ENCODE results near the gene DRD2. TPM values are rescaled to one million over a fixed set of nuclear protein-coding genes. Genes with fewer than 3 reads are reported as not detected.

Gene DRD2
- total and polyA plus RNA-seq, 4 donors = not detected

DNA sequence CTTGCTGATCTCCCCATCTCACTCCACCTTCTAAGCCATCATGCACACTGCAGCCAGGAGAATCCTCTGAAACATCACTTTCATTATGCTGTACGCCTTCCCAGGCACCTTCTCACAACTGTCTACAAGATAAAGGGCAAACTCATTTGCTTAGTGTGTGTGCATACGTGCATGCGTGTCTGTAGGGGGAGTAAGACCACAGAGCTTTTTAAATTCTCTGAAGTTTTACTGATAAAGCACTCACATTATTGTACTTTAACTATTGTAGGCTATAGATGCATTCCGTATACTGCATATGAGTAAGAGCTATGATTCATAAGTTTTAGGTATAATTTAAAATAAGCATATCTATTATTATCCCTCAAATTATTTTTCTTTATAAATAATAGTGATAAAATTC lies 102.9 kb downstream of the DRD2 start:
- peaks cover 0 to 4% (median 1%) of the 10 kb centered on the region in 4 donors for H3K36me3 ChIP-seq (ENCODE audit: control insufficient read depth in 4 of 4, insufficient read depth in 3 of 4, low read depth in 1 of 4, low read length in 3 of 4)
- no peak overlapping the region for H3K4me3 ChIP-seq (ENCODE audit: low read depth in 1 of 3, low read length in 3 of 3)
- no peaks in the 10 kb centered on the region for H3K27me3 ChIP-seq (ENCODE audit: control insufficient read depth in 4 of 4, insufficient read depth in 4 of 4, low read length in 3 of 4)
- 92% methylated on average over 4 of the region's 4 CpGs for WGBS
- TF ChIP-seq, protein P1, sequence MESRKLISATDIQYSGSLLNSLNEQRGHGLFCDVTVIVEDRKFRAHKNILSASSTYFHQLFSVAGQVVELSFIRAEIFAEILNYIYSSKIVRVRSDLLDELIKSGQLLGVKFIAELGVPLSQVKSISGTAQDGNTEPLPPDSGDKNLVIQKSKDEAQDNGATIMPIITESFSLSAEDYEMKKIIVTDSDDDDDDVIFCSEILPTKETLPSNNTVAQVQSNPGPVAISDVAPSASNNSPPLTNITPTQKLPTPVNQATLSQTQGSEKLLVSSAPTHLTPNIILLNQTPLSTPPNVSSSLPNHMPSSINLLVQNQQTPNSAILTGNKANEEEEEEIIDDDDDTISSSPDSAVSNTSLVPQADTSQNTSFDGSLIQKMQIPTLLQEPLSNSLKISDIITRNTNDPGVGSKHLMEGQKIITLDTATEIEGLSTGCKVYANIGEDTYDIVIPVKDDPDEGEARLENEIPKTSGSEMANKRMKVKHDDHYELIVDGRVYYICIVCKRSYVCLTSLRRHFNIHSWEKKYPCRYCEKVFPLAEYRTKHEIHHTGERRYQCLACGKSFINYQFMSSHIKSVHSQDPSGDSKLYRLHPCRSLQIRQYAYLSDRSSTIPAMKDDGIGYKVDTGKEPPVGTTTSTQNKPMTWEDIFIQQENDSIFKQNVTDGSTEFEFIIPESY (IDR thresholded peaks at IDR 0.05) = no peak
- TF ChIP-seq HNF4A (conservative IDR thresholded peaks at IDR 0.05) (no peak), FOXA1 (IDR thresholded peaks at IDR 0.05) (no peak), TAF1 (conservative IDR thresholded peaks at IDR 0.05) (no peak), GABPA (IDR thresholded peaks at IDR 0.05 in 1 of 2, conservative IDR thresholded peaks at IDR 0.05 in 1 of 2) (no peak), FOXA2 (IDR thresholded peaks at IDR 0.05) (no peak), RXRA (IDR thresholded peaks at IDR 0.05) (no peak), RAD21 (IDR thresholded peaks at IDR 0.05) (no peak), YY1 (IDR thresholded peaks at IDR 0.05) (no peak), HNF4G (IDR thresholded peaks at IDR 0.05) (no peak)
- TF ChIP-seq, protein P2, sequence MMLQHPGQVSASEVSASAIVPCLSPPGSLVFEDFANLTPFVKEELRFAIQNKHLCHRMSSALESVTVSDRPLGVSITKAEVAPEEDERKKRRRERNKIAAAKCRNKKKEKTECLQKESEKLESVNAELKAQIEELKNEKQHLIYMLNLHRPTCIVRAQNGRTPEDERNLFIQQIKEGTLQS (IDR thresholded peaks at IDR 0.05) = no peak
- TF ChIP-seq, protein P3, sequence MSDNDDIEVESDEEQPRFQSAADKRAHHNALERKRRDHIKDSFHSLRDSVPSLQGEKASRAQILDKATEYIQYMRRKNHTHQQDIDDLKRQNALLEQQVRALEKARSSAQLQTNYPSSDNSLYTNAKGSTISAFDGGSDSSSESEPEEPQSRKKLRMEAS (IDR thresholded peaks at IDR 0.05) = no peak
- H3K9me3 ChIP-seq (ENCODE audit: control insufficient read depth in 4 of 4, low read length in 3 of 4) = no peaks in the 10 kb centered on the region
- H3K9ac ChIP-seq (ENCODE audit: low read depth in 1 of 2, low read length in 2 of 2) = no peak overlapping the region
- no peak overlapping the region for H3K27ac ChIP-seq (ENCODE audit: low read depth in 1 of 2, low read length in 2 of 2)
- no peak for DNase-seq (ENCODE audit: low spot score)
- no peaks in the 10 kb centered on the region for H3K4me1 ChIP-seq (ENCODE audit: control insufficient read depth in 4 of 4, insufficient read depth in 4 of 4, low read length in 3 of 4)

- peaks cover 0 to 6% (median 1%) of the 10 kb centered on the region in 4 donors for H3K36me3 ChIP-seq (ENCODE audit: control insufficient read depth in 4 of 4, insufficient read depth in 3 of 4, low read depth in 1 of 4, low read length in 3 of 4)
- no peak overlapping the region for H3K27ac ChIP-seq (ENCODE audit: low read depth in 1 of 2, low read length in 2 of 2)
- H3K4me1 ChIP-seq (ENCODE audit: control insufficient read depth in 4 of 4, insufficient read depth in 4 of 4, low read length in 3 of 4) = no peaks in the 10 kb centered on the region
- H3K9ac ChIP-seq (ENCODE audit: low read depth in 1 of 2, low read length in 2 of 2) = no peak overlapping the region
- no peak for DNase-seq (ENCODE audit: low spot score)
- no peaks in the 10 kb centered on the region for H3K27me3 ChIP-seq (ENCODE audit: control insufficient read depth in 4 of 4, insufficient read depth in 4 of 4, low read length in 3 of 4)
- WGBS = 84% methylated on average over 5 of the region's 5 CpGs
- H3K4me3 ChIP-seq (ENCODE audit: low read depth in 1 of 3, low read length in 3 of 3) = no peak overlapping the region
- TF ChIP-seq NR2F2 (IDR thresholded peaks at IDR 0.05) (no peak), TAF1 (conservative IDR thresholded peaks at IDR 0.05) (no peak), FOXA1 (IDR thresholded peaks at IDR 0.05) (no peak), YY1 (IDR thresholded peaks at IDR 0.05) (no peak), HNF4A (conservative IDR thresholded peaks at IDR 0.05) (no peak), HNF4G (IDR thresholded peaks at IDR 0.05) (no peak), GABPA (IDR thresholded peaks at IDR 0.05 in 1 of 2, conservative IDR thresholded peaks at IDR 0.05 in 1 of 2) (no peak), EGR1 (IDR thresholded peaks at IDR 0.05; ENCODE audit: low read depth in 2 of 2) (no peak), FOXA2 (IDR thresholded peaks at IDR 0.05) (no peak), SP1 (IDR thresholded peaks at IDR 0.05) (no peak), JUND (IDR thresholded peaks at IDR 0.05) (no peak)
- TF ChIP-seq, protein P2 (IDR thresholded peaks at IDR 0.05) = no peak
- TF ChIP-seq, protein P3 (IDR thresholded peaks at IDR 0.05) = no peak
- TF ChIP-seq, protein P1 (IDR thresholded peaks at IDR 0.05) = no peak
- TF ChIP-seq, protein P4, sequence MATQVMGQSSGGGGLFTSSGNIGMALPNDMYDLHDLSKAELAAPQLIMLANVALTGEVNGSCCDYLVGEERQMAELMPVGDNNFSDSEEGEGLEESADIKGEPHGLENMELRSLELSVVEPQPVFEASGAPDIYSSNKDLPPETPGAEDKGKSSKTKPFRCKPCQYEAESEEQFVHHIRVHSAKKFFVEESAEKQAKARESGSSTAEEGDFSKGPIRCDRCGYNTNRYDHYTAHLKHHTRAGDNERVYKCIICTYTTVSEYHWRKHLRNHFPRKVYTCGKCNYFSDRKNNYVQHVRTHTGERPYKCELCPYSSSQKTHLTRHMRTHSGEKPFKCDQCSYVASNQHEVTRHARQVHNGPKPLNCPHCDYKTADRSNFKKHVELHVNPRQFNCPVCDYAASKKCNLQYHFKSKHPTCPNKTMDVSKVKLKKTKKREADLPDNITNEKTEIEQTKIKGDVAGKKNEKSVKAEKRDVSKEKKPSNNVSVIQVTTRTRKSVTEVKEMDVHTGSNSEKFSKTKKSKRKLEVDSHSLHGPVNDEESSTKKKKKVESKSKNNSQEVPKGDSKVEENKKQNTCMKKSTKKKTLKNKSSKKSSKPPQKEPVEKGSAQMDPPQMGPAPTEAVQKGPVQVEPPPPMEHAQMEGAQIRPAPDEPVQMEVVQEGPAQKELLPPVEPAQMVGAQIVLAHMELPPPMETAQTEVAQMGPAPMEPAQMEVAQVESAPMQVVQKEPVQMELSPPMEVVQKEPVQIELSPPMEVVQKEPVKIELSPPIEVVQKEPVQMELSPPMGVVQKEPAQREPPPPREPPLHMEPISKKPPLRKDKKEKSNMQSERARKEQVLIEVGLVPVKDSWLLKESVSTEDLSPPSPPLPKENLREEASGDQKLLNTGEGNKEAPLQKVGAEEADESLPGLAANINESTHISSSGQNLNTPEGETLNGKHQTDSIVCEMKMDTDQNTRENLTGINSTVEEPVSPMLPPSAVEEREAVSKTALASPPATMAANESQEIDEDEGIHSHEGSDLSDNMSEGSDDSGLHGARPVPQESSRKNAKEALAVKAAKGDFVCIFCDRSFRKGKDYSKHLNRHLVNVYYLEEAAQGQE (IDR thresholded peaks at IDR 0.05) = no peak
- H3K9me3 ChIP-seq (ENCODE audit: control insufficient read depth in 4 of 4, low read length in 3 of 4) = no peaks in the 10 kb centered on the region
Observed at GRCh38 chr11:113370634-113371033, 104.6 kb downstream of the DRD2 start.
